Right atrium auricular region (tissue), 2 donors: Measurements from ENCODE around the gene RGPD3. TPM values are rescaled to one million over a fixed set of nuclear protein-coding genes. Genes with fewer than 3 reads are reported as not detected.

Experiments used
- DNase-seq: peaks from one replicate; pipeline ENCODE4 v3.0.0-alpha.2; 2019; ENCODE audit warnings: low spot score
- H3K27ac ChIP-seq, 2 donors: fragments of 200-600 bp; sonication (generic); 1 replicate in 1 of 2; 2 replicates in 1 of 2; pipeline ENCODE4 v1.5.1; 2016 to 2019
- H3K27me3 ChIP-seq, 2 donors: fragments of 200-600 bp; sonication (generic); one replicate each; pipeline versions ENCODE4 v1.5.1 to v1.6.0; 2017 to 2019
- H3K36me3 ChIP-seq: fragments of 200-600 bp; sonication (generic); one replicate; pipeline ENCODE4 v1.5.1; 2016
- H3K4me1 ChIP-seq, 2 donors: fragments of 200-600 bp; sonication (generic); one replicate each; pipeline versions ENCODE4 v1.5.1 to v1.6.0; 2017 to 2019
- H3K4me3 ChIP-seq, 2 donors: fragments of 200-600 bp; sonication (generic); 1 replicate in 1 of 2; 2 replicates in 1 of 2; pipeline ENCODE4 v1.5.1; 2017 to 2019; ENCODE audit warnings: mild to moderate bottlenecking in 1 of 2, moderate library complexity in 1 of 2
- H3K9me3 ChIP-seq, 2 donors: fragments of 200-600 bp; sonication (generic); one replicate each; pipeline ENCODE4 v1.5.1; 2019
- total RNA-seq, 2 donors: library from RNA; depleted of rRNA; stranded (reverse); fragments of >200 nt; gene quantifications; one replicate each; pipeline ENCODE4 v1.1.0, GENCODE V29; 2016
- TF ChIP-seq, protein P1 (sequence below), 2 donors: fragments of 200-600 bp; sonication (generic); IDR thresholded peaks; one replicate each; pipeline ENCODE4 v1.5.1; 2019; ENCODE audit warnings: antibody characterized with exemption in 2 of 2

The RGPD3 gene
- total RNA-seq, 2 donors from 2014 or later = 0.43 to 0.48 TPM

DNA sequence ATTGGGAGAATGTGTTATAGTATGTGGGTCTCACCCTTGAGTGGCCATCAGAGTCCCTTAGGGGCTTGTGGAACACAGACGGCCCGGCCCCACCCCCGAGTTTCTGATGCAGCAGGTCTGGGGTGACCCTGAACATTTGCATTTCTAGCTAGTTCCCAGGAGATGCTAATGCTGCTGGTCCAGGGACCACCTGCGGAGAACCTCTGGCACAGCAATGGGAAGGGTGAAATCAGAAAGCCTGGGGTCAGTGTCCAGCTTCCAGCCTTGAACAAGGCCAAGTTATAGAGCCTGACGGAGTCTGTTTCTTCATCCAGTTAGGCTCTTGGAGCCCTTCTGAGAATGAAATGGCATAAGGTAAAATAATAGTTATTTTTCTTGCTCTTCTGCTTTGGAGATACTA lies 126.5 kb downstream of the RGPD3 start:
- Histone ChIP-seq H3K9me3 (no peaks in the 10 kb centered on the region), H3K27me3 (no peaks in the 10 kb centered on the region), H3K4me1 (no peaks in the 10 kb centered on the region), H3K36me3 (no peaks in the 10 kb centered on the region), H3K27ac (no peak overlapping the region), H3K4me3 (no peak overlapping the region)
- TF ChIP-seq, protein P1, sequence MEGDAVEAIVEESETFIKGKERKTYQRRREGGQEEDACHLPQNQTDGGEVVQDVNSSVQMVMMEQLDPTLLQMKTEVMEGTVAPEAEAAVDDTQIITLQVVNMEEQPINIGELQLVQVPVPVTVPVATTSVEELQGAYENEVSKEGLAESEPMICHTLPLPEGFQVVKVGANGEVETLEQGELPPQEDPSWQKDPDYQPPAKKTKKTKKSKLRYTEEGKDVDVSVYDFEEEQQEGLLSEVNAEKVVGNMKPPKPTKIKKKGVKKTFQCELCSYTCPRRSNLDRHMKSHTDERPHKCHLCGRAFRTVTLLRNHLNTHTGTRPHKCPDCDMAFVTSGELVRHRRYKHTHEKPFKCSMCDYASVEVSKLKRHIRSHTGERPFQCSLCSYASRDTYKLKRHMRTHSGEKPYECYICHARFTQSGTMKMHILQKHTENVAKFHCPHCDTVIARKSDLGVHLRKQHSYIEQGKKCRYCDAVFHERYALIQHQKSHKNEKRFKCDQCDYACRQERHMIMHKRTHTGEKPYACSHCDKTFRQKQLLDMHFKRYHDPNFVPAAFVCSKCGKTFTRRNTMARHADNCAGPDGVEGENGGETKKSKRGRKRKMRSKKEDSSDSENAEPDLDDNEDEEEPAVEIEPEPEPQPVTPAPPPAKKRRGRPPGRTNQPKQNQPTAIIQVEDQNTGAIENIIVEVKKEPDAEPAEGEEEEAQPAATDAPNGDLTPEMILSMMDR (IDR thresholded peaks at IDR 0.05) = no peak
- DNase-seq = no peak

Other genes with a start within 250 kb of the RGPD3 start
- not detected for gene CD8B2, start 19.0 kb upstream of the RGPD3 start, total RNA-seq